Heart left ventricle (tissue), 16 donors: ENCODE results near the gene ARHGAP15. TPM values are rescaled to one million over a fixed set of nuclear protein-coding genes. Genes with fewer than 3 reads are reported as not detected.

Experiments used
- ATAC-seq, 4 donors: fragments of 200-7000 bp; cut with Tn5 transposase; one replicate each; pipeline ENCODE4 v1.9.1; 2020 to 2022; ENCODE audit warnings: moderate library complexity in 4 of 4, mild to moderate bottlenecking in 3 of 4, moderate number of reproducible peaks in 1 of 4
- DNase-seq, 5 donors: peaks; one replicate each; pipeline ENCODE4 v3.0.0-alpha.2; 2020
- H3K27ac ChIP-seq, 12 donors: fragments of 200-600 bp; sonication (generic) in 4 of 12; one replicate each; pipeline versions ENCODE4 v1.5.0 to v1.8.0; 2016 to 2022; ENCODE audit warnings: mild to moderate bottlenecking in 2 of 12
- H3K27me3 ChIP-seq, 9 donors: fragments of 200-600 bp; sonication (generic) in 2 of 9; one replicate each; pipeline versions ENCODE4 v1.5.1 to v1.8.0; 2016 to 2022; ENCODE audit warnings: mild to moderate bottlenecking in 3 of 9
- H3K36me3 ChIP-seq, 9 donors: fragments of 200-600 bp; sonication (generic) in 2 of 9; one replicate each; pipeline versions ENCODE4 v1.5.0 to v1.8.0; 2018 to 2022; ENCODE audit warnings: mild to moderate bottlenecking in 2 of 9
- H3K4me1 ChIP-seq, 12 donors: fragments of 200-600 bp; sonication (generic) in 4 of 12; one replicate each; pipeline versions ENCODE4 v1.5.0 to v1.8.0; 2016 to 2022; ENCODE audit warnings: mild to moderate bottlenecking in 3 of 12
- H3K4me3 ChIP-seq, 12 donors: fragments of 200-600 bp; sonication (generic) in 4 of 12; one replicate each; pipeline versions ENCODE4 v1.5.0 to v1.8.0; 2017 to 2022; ENCODE audit warnings: mild to moderate bottlenecking in 9 of 12, moderate library complexity in 4 of 12
- H3K9me3 ChIP-seq, 12 donors: fragments of 200-600 bp; sonication (generic) in 4 of 12; one replicate each; pipeline versions ENCODE4 v1.5.0 to v1.8.0; 2016 to 2022; ENCODE audit warnings: mild to moderate bottlenecking in 1 of 12
- POLR2A ChIP-seq, 2 donors: fragments of 450-650 bp; IDR thresholded peaks; one replicate each; pipeline ENCODE4 v1.6.1; 2017; ENCODE audit warnings: antibody characterized with exemption in 2 of 2, mild to moderate bottlenecking in 2 of 2, moderate library complexity in 2 of 2
- WGBS, 4 donors: extraction: QIAGEN DNeasy Blood & Tissue Kit in 2 of 4; methylation state at CpG; one replicate each; pipeline versions ENCODE4 v1.1.5 to v1.1.7; 2013 to 2018; 5-methylcytosine and 5-hydroxymethylcytosine counted together
- intact Hi-C, 10 donors: fragments of 100-400 bp; cut with DNase I; formaldehyde crosslinking; loops; one replicate each; pipeline versions ENCODE4 v1.11.1 to v1.14.2; 2022
- polyA plus RNA-seq, 2 donors: library from polyadenylated mRNA; stranded (reverse); fragments of 200-250 nt; gene quantifications; one replicate each; pipeline ENCODE4 v1.2.3, GENCODE V29; 2013
- total RNA-seq, 9 donors: library from RNA; depleted of rRNA in 2 of 9; stranded (reverse); fragments of >200 nt in 2 of 9; fragmentation: NEBNext Ultra II Directional in 3 of 9; extraction: Animal tissue kit (Norgen Biotek cat#: 25700) in 3 of 9; gene quantifications; one replicate each; pipeline versions ENCODE4 v1.1.0 to v1.2.4, GENCODE V29; 2016 to 2023
- TF ChIP-seq, protein P1 (sequence below), 12 donors: fragments of 200-600 bp; sonication (generic) in 4 of 12; IDR thresholded peaks; one replicate each; pipeline versions ENCODE4 v1.5.0 to v1.8.0; 2018 to 2022; ENCODE audit warnings: antibody characterized with exemption in 12 of 12, mild to moderate bottlenecking in 5 of 12
- donor health status: ischemic (EF 13 %, LVEDD 7.1; RV severe dilation, severe dysfunction).
- donor health status: healthy with polysubstance abuse.
- donor health status: DM: no; HTN: yes; CAD: no.
- donor health status: DM: no; HTN: no; CAD: no.
- donor health status: ischemic (EF 25% LVEDD 6.9; RV normal size, moderate dysfunction).
- donor health status: ischemic (EF 25% LVEDD 5.7; RV mildly dilated, moderate dysfunction).
- donor health status: healthy.
- donor health status: DM: yes; HTN: yes; CAD: no.
- donor health status: ischemic (EF 35%, LVEDD 5.7; RV mildly dilated, moderate dysfunction).
- donor health status: nonischemic (EF 11% LVEDD 7.7; RV severe dilation, severe dysfunction).
- donor health status: DM: yes; HTN: yes; CAD: no.
- donor health status: PGD.
- donor health status: ischemic (EF 29% LVEDD 5.4; RV normal size, mild dysfunction).
- donor health status: nonischemic (EF 23%, LVEDD 6.1; RV moderate dilation, normal function).

ARHGAP15 gene
- total and polyA plus RNA-seq, 11 donors: 1.3 to 8.7 (median 3.3) TPM

DNA sequence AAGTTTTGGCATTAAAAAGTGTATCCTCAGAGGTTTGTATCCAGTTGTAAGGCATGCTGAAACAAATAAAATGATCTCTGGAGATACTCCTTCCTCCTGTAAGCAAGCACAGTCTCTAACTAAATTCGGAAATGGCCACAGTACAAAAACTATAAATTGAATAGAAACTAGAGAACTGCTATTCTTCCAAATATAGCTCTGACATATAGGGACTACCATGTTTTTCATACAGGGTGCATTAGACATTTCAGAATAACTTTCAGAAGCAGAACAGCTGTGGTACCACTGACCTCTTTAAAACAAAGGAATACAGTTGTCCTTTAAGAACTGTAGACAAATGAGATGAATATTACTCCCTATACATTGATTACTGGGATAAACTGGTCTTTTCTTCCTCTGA, 568.5 kb downstream of the ARHGAP15 start:
- DNase-seq (no peak), ATAC-seq (no peak)
- no peaks in the 10 kb centered on the region for H3K36me3 ChIP-seq
- no peaks in the 10 kb centered on the region for H3K27me3 ChIP-seq
- intact Hi-C loops: no loop called here
- H3K9me3 ChIP-seq: no peaks in the 10 kb centered on the region
- TF ChIP-seq, protein P1, sequence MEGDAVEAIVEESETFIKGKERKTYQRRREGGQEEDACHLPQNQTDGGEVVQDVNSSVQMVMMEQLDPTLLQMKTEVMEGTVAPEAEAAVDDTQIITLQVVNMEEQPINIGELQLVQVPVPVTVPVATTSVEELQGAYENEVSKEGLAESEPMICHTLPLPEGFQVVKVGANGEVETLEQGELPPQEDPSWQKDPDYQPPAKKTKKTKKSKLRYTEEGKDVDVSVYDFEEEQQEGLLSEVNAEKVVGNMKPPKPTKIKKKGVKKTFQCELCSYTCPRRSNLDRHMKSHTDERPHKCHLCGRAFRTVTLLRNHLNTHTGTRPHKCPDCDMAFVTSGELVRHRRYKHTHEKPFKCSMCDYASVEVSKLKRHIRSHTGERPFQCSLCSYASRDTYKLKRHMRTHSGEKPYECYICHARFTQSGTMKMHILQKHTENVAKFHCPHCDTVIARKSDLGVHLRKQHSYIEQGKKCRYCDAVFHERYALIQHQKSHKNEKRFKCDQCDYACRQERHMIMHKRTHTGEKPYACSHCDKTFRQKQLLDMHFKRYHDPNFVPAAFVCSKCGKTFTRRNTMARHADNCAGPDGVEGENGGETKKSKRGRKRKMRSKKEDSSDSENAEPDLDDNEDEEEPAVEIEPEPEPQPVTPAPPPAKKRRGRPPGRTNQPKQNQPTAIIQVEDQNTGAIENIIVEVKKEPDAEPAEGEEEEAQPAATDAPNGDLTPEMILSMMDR (IDR thresholded peaks at IDR 0.05): no peak
- TF ChIP-seq POLR2A (IDR thresholded peaks at IDR 0.05): no peak
- H3K27ac ChIP-seq: no peak overlapping the region
- no peaks in the 10 kb centered on the region for H3K4me1 ChIP-seq
- no peak overlapping the region for H3K4me3 ChIP-seq
- WGBS, 4 donors: 74 to 90% (median 87%) methylated on average over 1 of the region's 1 CpG

DNA sequence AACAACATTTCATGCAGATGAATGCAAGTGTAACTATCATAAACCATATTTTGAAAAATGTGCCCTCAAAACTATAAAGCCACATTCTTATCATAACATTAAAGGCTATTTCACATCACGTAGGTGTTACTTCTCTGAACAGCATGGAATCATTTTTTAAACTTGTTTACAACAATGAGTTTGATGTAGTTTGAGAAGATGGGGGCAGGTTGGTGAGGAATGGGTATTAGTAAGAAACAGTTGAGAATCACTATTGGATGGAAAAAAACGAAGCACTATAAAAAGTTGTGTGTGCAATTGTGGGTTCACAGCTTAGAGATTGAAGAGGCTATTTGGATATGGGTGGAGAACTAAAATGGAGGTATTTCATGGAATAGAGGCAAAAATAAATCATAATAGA, 569.1 kb downstream of the ARHGAP15 start:
- Histone ChIP-seq H3K4me3 (no peak overlapping the region), H3K9me3 (no peaks in the 10 kb centered on the region), H3K4me1 (no peaks in the 10 kb centered on the region), H3K27ac (no peak overlapping the region), H3K36me3 (no peaks in the 10 kb centered on the region), H3K27me3 (no peaks in the 10 kb centered on the region)
- ATAC-seq: no peak
- no peak for TF ChIP-seq POLR2A (IDR thresholded peaks at IDR 0.05)
- TF ChIP-seq, protein P1 (IDR thresholded peaks at IDR 0.05): no peak
- intact Hi-C loops: no loop called here
- 78 to 89% (median 86%) methylated on average over 2 of the region's 2 CpGs for WGBS, 4 donors
- DNase-seq: no peak

DNA sequence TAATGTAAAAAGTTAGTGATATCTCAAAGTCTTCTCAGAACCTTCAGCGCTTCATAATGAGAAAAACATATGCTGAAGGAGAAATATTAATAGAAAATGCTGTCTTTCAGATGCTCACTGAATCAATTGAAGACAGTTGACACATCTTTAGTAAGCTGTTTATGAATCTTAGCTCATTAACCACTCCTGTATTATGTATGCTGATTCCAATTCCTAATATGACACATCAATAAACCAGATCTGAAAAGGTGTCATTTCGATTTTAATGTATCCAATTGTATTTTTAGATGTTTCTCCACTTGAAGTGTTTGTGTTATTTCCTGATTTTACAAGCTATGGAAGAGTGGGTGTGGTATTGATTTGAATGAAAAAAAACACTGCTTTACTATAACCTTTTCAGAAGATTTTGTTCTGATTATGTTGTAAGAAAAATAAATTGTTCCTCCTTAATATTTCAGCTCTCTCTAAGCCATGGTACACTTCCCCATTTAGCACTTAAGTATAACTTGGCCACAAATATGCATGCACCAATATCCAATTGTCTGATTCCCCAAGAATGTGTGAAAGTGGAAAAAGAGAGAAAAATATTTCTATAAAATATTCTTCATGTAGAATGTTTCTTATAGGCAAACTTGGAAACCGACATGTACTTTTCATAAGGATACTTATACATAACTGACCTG, 569.8 kb downstream of the ARHGAP15 start:
- WGBS, 4 donors: 69 to 85% (median 73%) methylated on average over 3 of the region's 3 CpGs
- Histone ChIP-seq H3K4me1 (no peaks in the 10 kb centered on the region), H3K27me3 (no peaks in the 10 kb centered on the region), H3K4me3 (no peak overlapping the region), H3K36me3 (no peaks in the 10 kb centered on the region), H3K9me3 (no peaks in the 10 kb centered on the region), H3K27ac (no peak overlapping the region)
- TF ChIP-seq, protein P1 (IDR thresholded peaks at IDR 0.05): no peak
- no peak for TF ChIP-seq POLR2A (IDR thresholded peaks at IDR 0.05)
- intact Hi-C loops: no loop called here
- no peak for DNase-seq
- no peak for ATAC-seq

DNA sequence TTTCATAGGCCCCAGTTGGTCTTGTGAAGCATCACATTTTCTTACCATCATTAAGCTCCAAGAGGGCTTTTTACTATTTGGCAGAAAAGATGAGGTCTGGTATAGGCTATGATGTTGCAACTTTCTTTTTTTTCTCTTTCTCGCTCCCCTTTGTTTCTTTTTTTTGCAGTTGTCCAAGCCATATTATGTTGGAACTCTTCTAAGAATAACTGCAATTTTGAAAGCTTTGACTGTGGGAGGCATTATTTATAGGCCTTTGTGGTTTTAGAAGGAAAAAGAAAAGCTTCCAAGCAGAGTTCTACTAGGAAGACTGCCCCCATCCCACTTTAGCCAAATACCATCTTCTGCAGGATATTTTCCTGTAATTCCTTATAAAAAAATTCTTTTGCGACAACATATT, 571.6 kb downstream of the ARHGAP15 start:
- H3K4me3 ChIP-seq: no peak overlapping the region
- no peak for TF ChIP-seq POLR2A (IDR thresholded peaks at IDR 0.05)
- TF ChIP-seq, protein P1 (IDR thresholded peaks at IDR 0.05): no peak
- H3K9me3 ChIP-seq: no peaks in the 10 kb centered on the region
- H3K27ac ChIP-seq: no peak overlapping the region
- intact Hi-C loops: loop anchor here in 1 of 10 donors (10.0 kb wide), 1 partner anchor 176 kb away; no protein-coding TSS in a partner anchor
- H3K36me3 ChIP-seq: peaks cover 0 to 4% (median 0%) of the 10 kb centered on the region in 9 donors
- DNase-seq (no peak), ATAC-seq (no peak)
- WGBS, 4 donors: 81 to 90% (median 83%) methylated on average over 2 of the region's 2 CpGs
- peaks cover 0 to 11% (median 0%) of the 10 kb centered on the region in 12 donors for H3K4me1 ChIP-seq
- no peaks in the 10 kb centered on the region for H3K27me3 ChIP-seq
